Loucy (cell line): ENCODE measurements around the gene DCLK2.

Source experiments
- H2AFZ ChIP-seq: fragments of 200-600 bp; sonication (generic); 2 replicates; pipeline ENCODE4 v1.6.0; 2016; ENCODE audit warnings: antibody characterized with exemption, mild to moderate bottlenecking, low read length, moderate library complexity
- H3F3A ChIP-seq: fragments of 200-600 bp; 2 replicates; pipeline ENCODE4 v1.6.0; 2016; ENCODE audit warnings: antibody characterized with exemption, low read depth, mild to moderate bottlenecking
- H3K27me3 ChIP-seq: fragments of 200-600 bp; sonication (generic); 2 replicates; pipeline ENCODE4 v1.6.1; 2014; ENCODE audit warnings: low read length, mild to moderate bottlenecking; ENCODE audit not compliant: insufficient read depth, poor library complexity, severe bottlenecking
- H3K36me3 ChIP-seq: fragments of 200-600 bp; sonication (generic); 2 replicates; pipeline ENCODE4 v1.6.1; 2016; ENCODE audit warnings: low read length; ENCODE audit not compliant: insufficient read depth
- H3K4me1 ChIP-seq: fragments of 200-600 bp; sonication (generic); 2 replicates; pipeline ENCODE4 v1.5.1; 2014; ENCODE audit warnings: low read length, mild to moderate bottlenecking; ENCODE audit not compliant: insufficient read depth, poor library complexity, severe bottlenecking
- H3K4me2 ChIP-seq: fragments of 200-600 bp; sonication (generic); 2 replicates; pipeline ENCODE4 v1.6.0; 2014; ENCODE audit warnings: antibody characterized with exemption, low read length, low read depth, mild to moderate bottlenecking; ENCODE audit not compliant: poor library complexity, severe bottlenecking
- H3K4me3 ChIP-seq: fragments of 200-600 bp; sonication (generic); 2 replicates; pipeline ENCODE4 v1.5.1; 2014; ENCODE audit warnings: low read length, mild to moderate bottlenecking, mixed read lengths; ENCODE audit not compliant: poor library complexity, severe bottlenecking
- H3K79me2 ChIP-seq: fragments of 200-600 bp; sonication (generic); 2 replicates; pipeline ENCODE4 v1.6.1; 2014; ENCODE audit warnings: low read length; ENCODE audit not compliant: insufficient read depth
- H3K9ac ChIP-seq: fragments of 200-600 bp; sonication (generic); 2 replicates; pipeline ENCODE4 v1.6.0; 2014; ENCODE audit warnings: mild to moderate bottlenecking, low read depth, low read length, moderate library complexity; ENCODE audit not compliant: poor library complexity, severe bottlenecking
- H3K9me2 ChIP-seq: fragments of 200-600 bp; sonication (generic); replicated peaks from 2 replicates; pipeline ENCODE4 v1.6.1; 2016; ENCODE audit warnings: low read depth, low read length, mixed read lengths
- H3K9me3 ChIP-seq: fragments of 200-600 bp; sonication (generic); 2 replicates; pipeline ENCODE4 v1.6.1; 2014; ENCODE audit warnings: mild to moderate bottlenecking, antibody characterized with exemption, low read length, low read depth; ENCODE audit not compliant: insufficient read depth
- H4K20me1 ChIP-seq: fragments of 200-600 bp; sonication (generic); 2 replicates; pipeline ENCODE4 v1.6.0; 2014; ENCODE audit warnings: antibody characterized with exemption, low read length, mild to moderate bottlenecking; ENCODE audit not compliant: insufficient read depth, poor library complexity, severe bottlenecking
- EZH2phosphoT487 ChIP-seq: fragments of 200-600 bp; IDR thresholded peaks from 2 replicates; pipeline ENCODE4 v1.6.1; 2018; ENCODE audit warnings: antibody characterized with exemption, mild to moderate bottlenecking, moderate library complexity, borderline replicate concordance
- TF ChIP-seq, protein P1 (sequence below): fragments of 200-600 bp; sonication (generic); conservative IDR thresholded peaks from 2 replicates; pipeline ENCODE4 v1.5.1; 2014; ENCODE audit warnings: mild to moderate bottlenecking, antibody characterized with exemption, low read length

DCLK2 gene

GRCh38 chr4:150216726-150217125 lies 138.5 kb downstream of the DCLK2 start:
- H3K27me3 ChIP-seq = no peaks in the 10 kb centered on the region
- H3K79me2 ChIP-seq = no peaks in the 10 kb centered on the region
- H3K36me3 ChIP-seq = no peaks in the 10 kb centered on the region
- no peaks in the 10 kb centered on the region for H4K20me1 ChIP-seq
- no peak overlapping the region for H3K9ac ChIP-seq
- no peak overlapping the region for H3K4me3 ChIP-seq
- H3K9me3 ChIP-seq = no peaks in the 10 kb centered on the region
- no peaks in the 10 kb centered on the region for H3K9me2 ChIP-seq
- H3F3A ChIP-seq = no peaks in the 10 kb centered on the region
- no peak for TF ChIP-seq EZH2phosphoT487
- TF ChIP-seq, protein P1, sequence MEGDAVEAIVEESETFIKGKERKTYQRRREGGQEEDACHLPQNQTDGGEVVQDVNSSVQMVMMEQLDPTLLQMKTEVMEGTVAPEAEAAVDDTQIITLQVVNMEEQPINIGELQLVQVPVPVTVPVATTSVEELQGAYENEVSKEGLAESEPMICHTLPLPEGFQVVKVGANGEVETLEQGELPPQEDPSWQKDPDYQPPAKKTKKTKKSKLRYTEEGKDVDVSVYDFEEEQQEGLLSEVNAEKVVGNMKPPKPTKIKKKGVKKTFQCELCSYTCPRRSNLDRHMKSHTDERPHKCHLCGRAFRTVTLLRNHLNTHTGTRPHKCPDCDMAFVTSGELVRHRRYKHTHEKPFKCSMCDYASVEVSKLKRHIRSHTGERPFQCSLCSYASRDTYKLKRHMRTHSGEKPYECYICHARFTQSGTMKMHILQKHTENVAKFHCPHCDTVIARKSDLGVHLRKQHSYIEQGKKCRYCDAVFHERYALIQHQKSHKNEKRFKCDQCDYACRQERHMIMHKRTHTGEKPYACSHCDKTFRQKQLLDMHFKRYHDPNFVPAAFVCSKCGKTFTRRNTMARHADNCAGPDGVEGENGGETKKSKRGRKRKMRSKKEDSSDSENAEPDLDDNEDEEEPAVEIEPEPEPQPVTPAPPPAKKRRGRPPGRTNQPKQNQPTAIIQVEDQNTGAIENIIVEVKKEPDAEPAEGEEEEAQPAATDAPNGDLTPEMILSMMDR = no peak
- no peaks in the 10 kb centered on the region for H3K4me1 ChIP-seq
- H2AFZ ChIP-seq = no peak overlapping the region
- no peak overlapping the region for H3K4me2 ChIP-seq

DNA sequence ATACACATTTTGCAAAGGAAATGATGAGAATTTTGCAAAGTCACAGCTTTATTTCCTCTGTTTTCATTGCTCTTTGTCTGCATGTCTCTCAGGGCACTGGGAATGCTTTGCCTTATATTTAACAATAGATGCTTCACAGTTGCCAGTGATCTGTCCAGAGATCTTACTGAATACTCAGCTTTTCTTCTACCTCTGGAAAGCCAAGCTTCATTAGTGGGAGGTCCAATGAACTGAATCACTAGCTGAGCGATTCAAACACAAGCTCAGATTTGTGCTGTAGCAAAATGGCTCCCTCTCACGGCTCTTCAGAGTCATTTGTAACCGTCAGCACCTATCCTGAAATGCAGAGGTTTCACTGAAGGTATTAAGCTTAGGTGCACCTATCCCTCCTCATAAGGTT lies 138.9 kb downstream of the DCLK2 start:
- no peak overlapping the region for H3K4me3 ChIP-seq
- no peaks in the 10 kb centered on the region for H3K36me3 ChIP-seq
- H3K9me2 ChIP-seq = no peaks in the 10 kb centered on the region
- no peaks in the 10 kb centered on the region for H3K9me3 ChIP-seq
- no peak overlapping the region for H3K4me2 ChIP-seq
- H3K79me2 ChIP-seq = no peaks in the 10 kb centered on the region
- H3K9ac ChIP-seq = no peak overlapping the region
- no peaks in the 10 kb centered on the region for H3F3A ChIP-seq
- no peaks in the 10 kb centered on the region for H4K20me1 ChIP-seq
- no peaks in the 10 kb centered on the region for H3K4me1 ChIP-seq
- H3K27me3 ChIP-seq = no peaks in the 10 kb centered on the region
- H2AFZ ChIP-seq = peak overlapping the region; percentile 35; the same call in 1 of the 2 replicates
- no peak for TF ChIP-seq EZH2phosphoT487
- TF ChIP-seq, protein P1 = no peak

- H3K4me3 ChIP-seq = no peak overlapping the region
Observed at GRCh38 chr4:150217808-150218207, 139.6 kb downstream of the DCLK2 start.

More at GRCh38 chr4:150217808-150218207, 139.6 kb downstream of the DCLK2 start:
- H3K4me1 ChIP-seq = no peaks in the 10 kb centered on the region
- H3K36me3 ChIP-seq = no peaks in the 10 kb centered on the region
- no peak overlapping the region for H3K9ac ChIP-seq
- no peak for TF ChIP-seq EZH2phosphoT487
- TF ChIP-seq, protein P1 = no peak
- no peak overlapping the region; the same call in 1 of the 2 replicates for H2AFZ ChIP-seq
- no peaks in the 10 kb centered on the region for H3K9me3 ChIP-seq
- H3K27me3 ChIP-seq = no peaks in the 10 kb centered on the region
- H3K79me2 ChIP-seq = no peaks in the 10 kb centered on the region
- H3K9me2 ChIP-seq = no peaks in the 10 kb centered on the region
- H3K4me2 ChIP-seq = no peak overlapping the region
- H3F3A ChIP-seq = no peaks in the 10 kb centered on the region
- H4K20me1 ChIP-seq = no peaks in the 10 kb centered on the region
